Nephron progenitor cell (in vitro differentiated cells): ENCODE measurements around the gene KPNA3.

ENCODE experiments used
- DNase-seq: peaks from one replicate; pipeline ENCODE4 v3.0.0; 2021
- H3K27ac Mint-ChIP-seq: 2 replicates; pipeline ENCODE4 v1.8.0; 2021; ENCODE audit warnings: mild to moderate bottlenecking, moderate library complexity, mixed read lengths
- H3K27me3 Mint-ChIP-seq: 2 replicates; pipeline ENCODE4 v1.8.0; 2021; ENCODE audit warnings: mild to moderate bottlenecking, low read depth, mixed read lengths; ENCODE audit not compliant: poor library complexity
- H3K36me3 Mint-ChIP-seq: 2 replicates; pipeline ENCODE4 v1.8.0; 2021; ENCODE audit warnings: low read depth, mixed read lengths
- H3K4me1 Mint-ChIP-seq: 2 replicates; pipeline ENCODE4 v1.8.0; 2021; ENCODE audit warnings: mixed read lengths
- H3K4me3 Mint-ChIP-seq: 2 replicates; pipeline ENCODE4 v1.8.0; 2021; ENCODE audit warnings: mild to moderate bottlenecking, moderate library complexity, mixed read lengths
- H3K9me3 Mint-ChIP-seq: 2 replicates; pipeline ENCODE4 v1.8.0; 2021; ENCODE audit warnings: mild to moderate bottlenecking, moderate library complexity, mixed read lengths
- CTCF ChIP-seq: fragments of 200-600 bp; sonication (generic); IDR thresholded peaks from 2 replicates; pipeline ENCODE4 v1.5.0; 2021; ENCODE audit warnings: antibody characterized with exemption

KPNA3 gene

GRCh38 chr13:49690995-49691784 is 101.3 kb downstream of the KPNA3 start, which contains the start of gene EBPL:
Gene EBPL (minus strand): TSS chr13:49691486. CDS start chr13:49691424, 62 bp downstream.
- Mint-ChIP-seq H3K27me3 (no peaks in the 10 kb centered on the region), H3K9me3 (no peaks in the 10 kb centered on the region), H3K36me3 (peaks cover 26% of the 10 kb centered on the region), H3K4me3 (peak within 1 kb of the TSS; percentile 94), H3K27ac (peak within 1 kb of the TSS; percentile 88), H3K4me1 (peaks cover 25% of the 10 kb centered on the region)
- TF ChIP-seq CTCF, result no peak
- DNase-seq, result peak; percentile 98

DNA sequence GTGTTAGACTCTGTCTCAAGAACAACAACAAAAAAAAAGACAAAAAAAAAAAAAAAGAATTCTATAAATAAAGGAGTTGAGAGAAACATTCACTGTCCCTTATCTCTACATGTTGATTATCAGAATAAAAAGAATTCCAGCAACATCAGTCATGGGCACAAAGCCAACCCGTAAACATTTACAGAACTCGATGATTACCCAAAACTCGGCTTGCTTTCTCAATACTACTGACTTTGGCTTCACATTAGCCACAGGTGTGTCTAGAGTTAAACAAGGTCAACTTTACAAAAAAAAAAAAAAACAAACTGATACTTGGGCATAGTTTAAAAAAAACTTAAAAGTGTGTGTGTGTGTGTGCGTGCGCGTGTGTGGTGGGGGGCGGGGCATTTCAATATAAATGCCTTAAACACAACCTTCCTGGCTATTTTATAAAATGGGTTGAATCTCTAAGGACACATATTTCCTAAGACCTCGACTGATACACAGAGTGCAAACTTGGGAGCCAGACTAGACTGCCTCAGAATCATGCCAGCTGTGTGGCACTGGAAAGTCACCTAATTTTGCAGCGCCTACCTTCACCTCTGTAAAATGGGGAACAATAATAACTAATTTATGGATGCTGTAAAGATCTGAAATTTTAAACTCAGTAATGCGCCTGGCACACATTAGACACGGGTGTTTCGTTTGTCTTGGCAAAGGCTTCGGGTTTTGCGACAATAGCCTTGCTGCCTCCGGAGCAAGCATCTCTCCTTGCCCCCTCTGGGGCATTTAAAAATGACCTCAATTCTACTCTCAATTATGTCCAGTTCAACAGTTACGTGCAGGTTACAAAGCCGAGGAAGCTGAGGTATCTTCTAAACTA is 102.1 kb downstream of the KPNA3 start:
- peak overlapping the region; percentile 94 for H3K4me3 Mint-ChIP-seq
- TF ChIP-seq CTCF, result no peak
- no peak for DNase-seq
- no peaks in the 10 kb centered on the region for H3K9me3 Mint-ChIP-seq
- no peaks in the 10 kb centered on the region for H3K27me3 Mint-ChIP-seq
- H3K4me1 Mint-ChIP-seq, result peaks cover 25% of the 10 kb centered on the region
- H3K27ac Mint-ChIP-seq, result peak overlapping the region; percentile 88
- peaks cover 34% of the 10 kb centered on the region for H3K36me3 Mint-ChIP-seq

DNA sequence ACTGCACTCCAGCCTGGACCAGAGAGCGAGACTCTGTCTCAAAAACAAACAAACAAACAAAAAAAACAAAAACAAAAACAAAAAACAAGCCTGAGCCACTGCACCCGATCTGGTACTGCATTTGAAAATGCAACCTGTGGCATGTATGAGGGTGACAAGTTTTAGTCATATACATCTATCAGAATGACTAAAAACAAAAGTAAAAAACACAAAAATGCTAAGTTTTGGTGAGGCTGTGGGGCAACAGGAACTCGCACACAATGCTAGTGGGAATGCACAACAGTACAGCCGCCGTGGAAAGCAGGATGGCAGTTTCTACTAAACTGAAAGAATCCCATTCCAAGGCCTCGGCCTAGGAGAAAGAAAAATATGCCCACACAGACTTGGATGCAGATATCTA is 109.0 kb downstream of the KPNA3 start:
- H3K27ac Mint-ChIP-seq, result no peak overlapping the region
- TF ChIP-seq CTCF, result no peak
- H3K27me3 Mint-ChIP-seq, result no peaks in the 10 kb centered on the region
- H3K4me1 Mint-ChIP-seq, result peaks cover 12% of the 10 kb centered on the region
- peaks cover 86% of the 10 kb centered on the region for H3K36me3 Mint-ChIP-seq
- DNase-seq, result no peak
- peaks cover 17% of the 10 kb centered on the region for H3K9me3 Mint-ChIP-seq
- no peak overlapping the region for H3K4me3 Mint-ChIP-seq

GRCh38 chr13:49681842-49682435 is 110.5 kb downstream of the KPNA3 start:
- H3K4me3 Mint-ChIP-seq, result no peak overlapping the region
- no peak for TF ChIP-seq CTCF
- DNase-seq, result no peak
- peaks cover 30% of the 10 kb centered on the region for H3K9me3 Mint-ChIP-seq
- peak overlapping the region; percentile 42 for H3K27ac Mint-ChIP-seq
- H3K4me1 Mint-ChIP-seq, result peaks cover 9% of the 10 kb centered on the region
- H3K27me3 Mint-ChIP-seq, result no peaks in the 10 kb centered on the region
- peaks cover 86% of the 10 kb centered on the region for H3K36me3 Mint-ChIP-seq

GRCh38 chr13:49679246-49679645 is 113.2 kb downstream of the KPNA3 start:
- Mint-ChIP-seq H3K27me3 (no peaks in the 10 kb centered on the region), H3K4me3 (no peak overlapping the region), H3K9me3 (peaks cover 44% of the 10 kb centered on the region), H3K4me1 (peaks cover 9% of the 10 kb centered on the region), H3K36me3 (peaks cover 87% of the 10 kb centered on the region), H3K27ac (no peak overlapping the region)
- no peak for TF ChIP-seq CTCF
- DNase-seq, result no peak
